ENCODE data around the gene NRIP3.

DNA sequence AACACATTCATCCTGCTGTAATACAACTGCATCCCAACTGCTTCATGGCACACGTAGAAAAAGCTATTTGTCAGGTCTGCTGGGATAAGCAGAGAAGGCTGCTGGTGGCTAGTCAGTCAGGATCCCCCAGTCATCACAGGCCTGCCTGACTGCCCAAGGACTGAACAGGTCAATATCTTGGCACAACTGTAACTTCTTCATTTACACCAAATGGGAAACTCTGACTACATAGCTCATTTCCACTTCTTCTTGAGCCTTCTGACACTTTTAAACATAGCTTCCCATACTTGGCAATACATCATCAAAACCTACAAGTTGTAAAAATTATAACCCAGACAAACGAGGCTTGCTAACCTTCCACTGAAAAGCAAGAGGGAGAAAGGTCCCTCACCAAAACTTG, 42.4 kb downstream of the NRIP3 start:
- TF ChIP-seq, protein P1, sequence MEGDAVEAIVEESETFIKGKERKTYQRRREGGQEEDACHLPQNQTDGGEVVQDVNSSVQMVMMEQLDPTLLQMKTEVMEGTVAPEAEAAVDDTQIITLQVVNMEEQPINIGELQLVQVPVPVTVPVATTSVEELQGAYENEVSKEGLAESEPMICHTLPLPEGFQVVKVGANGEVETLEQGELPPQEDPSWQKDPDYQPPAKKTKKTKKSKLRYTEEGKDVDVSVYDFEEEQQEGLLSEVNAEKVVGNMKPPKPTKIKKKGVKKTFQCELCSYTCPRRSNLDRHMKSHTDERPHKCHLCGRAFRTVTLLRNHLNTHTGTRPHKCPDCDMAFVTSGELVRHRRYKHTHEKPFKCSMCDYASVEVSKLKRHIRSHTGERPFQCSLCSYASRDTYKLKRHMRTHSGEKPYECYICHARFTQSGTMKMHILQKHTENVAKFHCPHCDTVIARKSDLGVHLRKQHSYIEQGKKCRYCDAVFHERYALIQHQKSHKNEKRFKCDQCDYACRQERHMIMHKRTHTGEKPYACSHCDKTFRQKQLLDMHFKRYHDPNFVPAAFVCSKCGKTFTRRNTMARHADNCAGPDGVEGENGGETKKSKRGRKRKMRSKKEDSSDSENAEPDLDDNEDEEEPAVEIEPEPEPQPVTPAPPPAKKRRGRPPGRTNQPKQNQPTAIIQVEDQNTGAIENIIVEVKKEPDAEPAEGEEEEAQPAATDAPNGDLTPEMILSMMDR (IDR thresholded peaks at IDR 0.05): no peak
- no peak for TF ChIP-seq POLR2A (IDR thresholded peaks at IDR 0.05)
